Measurements from ENCODE around the gene LMO2.

The LMO2 gene

GRCh38 chr11:33885338-33886005 is 6.4 kb downstream of the LMO2 start:
- no peak for DNase-seq

DNA sequence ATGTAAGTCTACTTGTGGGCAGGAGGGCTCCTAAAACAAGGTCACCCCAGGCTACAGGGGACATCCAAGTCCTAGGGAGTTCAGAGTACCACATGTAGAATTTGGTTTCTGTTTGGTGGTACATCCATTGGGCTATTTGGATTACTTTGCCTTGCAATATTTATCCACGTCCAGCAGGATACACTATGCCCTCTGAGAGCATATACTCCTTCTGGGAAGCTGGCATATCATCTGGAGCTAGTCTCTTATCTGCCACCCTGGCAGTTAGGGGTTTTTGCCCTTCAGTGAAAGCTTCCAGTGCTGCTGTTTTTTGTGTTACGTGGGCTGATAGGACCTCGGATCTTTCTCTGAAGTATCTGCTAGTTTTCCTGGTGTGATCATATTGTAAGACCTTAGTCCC is 7.3 kb downstream of the LMO2 start:
- no peak for DNase-seq

GRCh38 chr11:33884035-33884434 is 7.8 kb downstream of the LMO2 start:
- no peak for DNase-seq

DNA sequence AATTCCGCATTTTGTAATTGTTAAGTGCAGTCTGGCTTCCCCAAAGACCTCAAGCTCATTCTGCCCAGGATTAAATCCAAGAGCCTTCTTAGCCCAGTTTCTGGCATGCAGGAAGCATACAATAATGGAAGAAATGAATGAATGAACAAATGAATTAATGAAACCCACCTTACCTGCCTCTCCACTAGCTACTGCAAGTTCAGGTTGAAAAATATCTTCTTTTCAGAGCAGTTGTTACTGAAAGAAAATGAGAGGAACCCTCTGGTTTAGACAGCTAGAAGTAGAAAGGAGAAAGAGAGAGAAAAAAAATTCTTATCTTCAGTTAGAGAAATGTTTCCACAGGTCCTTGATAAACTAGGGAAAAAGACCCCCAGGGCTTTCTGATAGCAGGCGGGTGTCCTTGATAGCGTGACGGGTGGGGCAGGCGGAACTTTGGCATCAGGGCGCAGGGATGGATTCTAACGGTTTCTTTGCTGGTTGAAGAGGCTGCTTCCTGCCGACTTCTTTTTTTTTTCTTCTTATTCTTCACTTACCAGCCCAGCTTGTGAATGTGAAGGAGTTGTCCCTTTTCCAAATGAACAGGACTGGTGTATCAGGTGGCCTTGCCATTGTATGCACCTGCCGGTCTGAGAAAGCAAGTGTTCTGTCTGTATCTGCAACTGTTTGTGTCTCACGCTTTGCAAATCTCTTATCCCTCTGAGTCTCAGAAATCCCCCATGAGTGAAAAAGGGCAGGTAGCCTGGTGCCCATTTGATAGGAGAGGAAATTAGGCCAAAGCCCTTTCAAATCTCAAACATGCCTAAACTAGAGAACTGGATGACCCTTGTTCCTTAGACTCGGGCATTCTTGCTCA is 10.0 kb downstream of the LMO2 start:
- DNase-seq, result no peak

- no peak for DNase-seq
Measured at GRCh38 chr11:33880979-33881378, 10.9 kb downstream of the LMO2 start.

DNA sequence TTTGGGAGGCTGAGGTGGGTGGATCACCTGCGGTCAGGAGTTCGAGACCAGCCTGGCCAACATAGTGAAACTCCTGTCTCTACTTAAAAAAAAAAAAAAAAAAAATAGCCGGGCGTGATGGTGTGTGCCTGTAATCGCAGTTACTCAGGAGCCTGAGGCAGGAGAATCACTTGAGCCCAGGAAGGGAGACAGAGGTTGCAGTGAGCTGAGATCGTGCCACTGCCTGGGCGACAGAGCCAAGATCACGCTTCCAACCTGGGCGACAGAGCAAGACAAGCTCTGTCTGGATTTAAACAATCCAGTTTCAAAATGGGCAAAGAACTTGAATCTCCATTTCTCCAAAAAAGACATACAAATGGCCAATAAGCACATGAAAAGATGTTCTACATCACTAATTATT is 12.5 kb downstream of the LMO2 start:
- no peak for DNase-seq

DNA sequence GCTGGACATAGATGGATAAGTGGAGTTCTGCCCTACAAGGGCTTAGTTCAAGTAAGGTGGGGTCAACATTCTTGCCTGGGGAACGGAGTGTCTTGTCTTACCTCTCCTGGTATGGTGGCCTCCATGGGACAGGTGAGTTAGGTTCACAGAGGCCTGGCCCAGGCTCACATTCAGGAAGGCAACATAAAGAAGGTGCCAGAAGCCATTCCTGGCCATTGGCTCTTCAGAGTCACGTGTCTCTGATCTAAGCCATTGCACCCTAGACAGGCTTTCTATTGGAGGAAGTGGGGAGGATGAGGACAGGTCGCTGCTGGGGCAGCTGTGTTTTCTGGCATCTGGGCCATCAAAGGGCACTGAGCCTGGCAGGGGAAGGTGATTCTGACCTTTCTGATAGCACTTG is 14.8 kb downstream of the LMO2 start:
- DNase-seq, result peak; percentile 92 to 95

DNA sequence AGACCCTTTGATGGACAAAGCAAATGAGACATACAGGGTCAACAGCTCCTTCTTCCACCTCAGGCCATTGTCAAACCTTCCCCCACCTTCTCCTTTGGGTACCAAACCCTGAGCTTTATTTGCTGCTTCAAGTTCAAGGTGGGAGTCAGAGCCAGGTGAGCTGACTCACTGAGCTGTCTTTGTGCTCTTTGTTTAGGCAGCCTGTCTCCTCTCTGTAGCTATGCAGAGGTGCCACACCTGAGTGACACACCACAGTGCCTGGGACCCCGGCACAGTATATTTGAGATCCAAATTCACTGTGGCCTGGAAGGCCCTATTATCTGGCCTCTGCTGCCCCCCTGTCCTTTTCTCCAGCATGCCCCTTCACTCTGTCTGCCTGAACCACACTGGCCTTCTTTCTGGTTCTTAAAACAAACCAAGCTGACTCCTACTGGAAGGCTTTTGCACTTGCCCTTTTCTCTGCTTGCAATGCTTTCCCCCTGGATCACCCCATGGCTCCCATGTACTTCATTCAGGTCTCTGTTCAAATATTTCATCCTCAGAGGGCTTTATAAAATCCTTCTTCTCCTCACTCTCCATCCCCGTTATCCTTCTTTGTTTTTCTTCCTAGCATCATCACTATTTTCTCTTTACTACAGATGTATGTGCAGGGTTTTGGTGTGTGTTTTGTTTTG is 16.1 kb downstream of the LMO2 start:
- DNase-seq, result peak in 1 of 2 experiments; percentile 28

- no peak for DNase-seq
Measured at GRCh38 chr11:33874910-33875490, 16.9 kb downstream of the LMO2 start.

DNA sequence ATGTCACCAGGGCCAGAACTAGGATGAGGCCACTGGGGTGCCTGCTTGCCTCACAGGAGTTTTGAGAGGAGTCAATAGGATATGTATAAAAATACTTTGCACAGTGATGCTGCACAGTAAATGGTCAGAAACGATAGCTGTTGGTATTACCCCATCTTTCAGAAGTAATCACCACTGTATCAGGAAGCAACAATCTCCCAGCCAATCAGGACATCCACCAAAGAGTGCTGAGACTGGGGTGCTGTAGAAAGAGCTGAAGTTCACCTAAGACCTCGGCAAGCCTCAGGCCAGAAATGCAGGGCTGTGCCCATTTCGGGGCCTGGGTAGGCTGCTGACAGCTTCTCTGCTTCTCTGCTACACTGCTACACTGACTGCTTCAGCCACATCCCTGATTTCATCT is 17.4 kb downstream of the LMO2 start:
- no peak for DNase-seq

DNA sequence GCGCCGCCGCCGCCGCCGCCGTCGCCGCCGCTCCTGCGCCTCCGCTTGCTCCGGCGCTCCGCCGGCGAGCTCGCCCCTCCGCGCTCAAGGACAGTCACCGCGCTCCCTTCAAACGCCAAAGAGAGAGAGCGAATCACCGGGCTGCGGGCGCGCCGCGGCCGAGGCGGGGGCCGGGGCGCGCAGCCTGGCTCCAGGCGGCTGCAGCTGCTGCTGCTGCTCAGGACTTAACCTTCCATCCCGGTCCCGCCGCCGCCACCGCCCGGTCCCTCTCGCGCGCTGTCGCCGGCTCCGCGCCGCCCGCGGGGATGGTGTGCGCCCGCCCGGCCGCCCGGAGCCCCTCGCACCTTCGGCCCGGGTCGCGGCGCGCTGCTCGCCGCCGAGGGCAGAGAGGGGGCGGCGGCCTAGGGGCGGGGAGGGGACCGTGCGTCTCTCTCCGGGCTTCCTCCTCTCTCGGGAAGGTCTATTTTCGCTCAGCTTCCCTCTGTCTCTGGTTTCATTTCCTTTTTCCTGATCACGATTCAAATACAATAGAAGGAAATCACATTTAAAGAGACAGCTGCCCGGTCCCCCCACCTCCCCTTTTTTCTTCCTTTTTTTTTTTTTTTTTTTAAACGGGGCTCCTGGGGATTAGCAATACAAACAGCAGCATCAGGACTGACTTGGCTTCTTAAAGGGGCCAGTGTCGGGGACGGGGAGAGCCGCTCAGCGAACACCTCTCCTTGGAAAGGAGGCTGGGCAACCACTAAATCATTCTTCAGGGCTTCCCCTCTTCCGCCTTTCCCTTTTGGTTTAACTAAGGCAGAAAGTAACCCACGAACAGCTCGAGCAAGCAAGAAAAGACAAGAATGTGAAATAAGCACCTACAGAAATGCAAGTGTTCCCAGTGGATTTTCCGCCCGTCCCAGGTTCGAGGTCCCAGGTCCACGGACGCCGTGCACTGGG is 22.1 kb downstream of the LMO2 start:
- DNase-seq, result peak; percentile 78 to 90

- DNase-seq, result peak in 1 of 2 experiments; percentile 76
Measured at GRCh38 chr11:33868647-33869461, 23.0 kb downstream of the LMO2 start.

DNA sequence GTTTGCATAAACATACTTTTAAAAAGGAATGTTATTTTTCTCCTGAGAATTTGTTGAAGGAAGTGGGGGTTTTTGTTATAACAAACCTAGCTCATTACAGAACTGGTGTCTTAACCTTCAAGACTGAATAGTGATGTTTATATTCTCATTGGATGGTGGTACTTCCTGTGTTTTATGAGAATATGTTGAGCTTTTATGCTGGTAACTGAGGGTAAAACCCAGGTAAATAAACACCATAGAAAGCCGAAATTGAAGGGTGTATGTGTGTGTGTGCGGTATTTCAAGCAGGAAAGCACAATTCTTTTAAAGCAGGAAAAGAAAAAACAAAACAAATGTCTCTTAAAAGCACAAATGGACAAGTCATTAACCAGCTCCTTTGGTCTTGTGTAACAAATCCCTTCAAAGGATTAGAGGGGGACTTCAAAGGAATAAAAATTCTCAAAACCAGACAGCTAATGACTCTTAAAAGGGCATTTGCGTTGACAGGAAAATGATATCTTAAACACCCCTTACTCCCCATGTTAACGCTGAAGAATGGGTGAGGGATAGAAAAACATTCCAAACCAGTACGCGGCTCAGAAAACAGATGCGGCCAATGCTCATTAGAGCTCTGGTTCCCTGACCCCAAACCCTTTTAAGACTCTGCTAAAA is 23.8 kb downstream of the LMO2 start:
- peak; percentile 30 to 59 for DNase-seq

DNA sequence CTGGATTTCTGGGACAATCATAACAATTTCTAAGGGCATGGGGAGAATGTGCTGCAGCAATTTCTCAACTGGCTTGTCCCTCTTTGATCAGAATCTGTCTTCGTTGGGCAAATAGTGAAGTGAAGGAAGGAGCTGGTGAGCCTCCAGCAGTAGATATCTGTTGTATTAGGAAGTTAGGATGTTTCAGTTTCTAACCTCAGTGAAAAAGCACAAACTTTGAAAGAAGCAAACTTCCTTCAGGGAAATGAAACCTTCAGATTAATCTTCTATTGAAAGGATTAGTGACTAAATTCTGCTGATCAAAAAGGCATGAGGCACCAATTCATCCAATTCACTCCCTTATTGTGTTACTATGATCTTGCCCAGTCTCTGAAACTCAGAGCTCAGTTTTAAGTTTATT is 24.3 kb downstream of the LMO2 start:
- no peak for DNase-seq

DNA sequence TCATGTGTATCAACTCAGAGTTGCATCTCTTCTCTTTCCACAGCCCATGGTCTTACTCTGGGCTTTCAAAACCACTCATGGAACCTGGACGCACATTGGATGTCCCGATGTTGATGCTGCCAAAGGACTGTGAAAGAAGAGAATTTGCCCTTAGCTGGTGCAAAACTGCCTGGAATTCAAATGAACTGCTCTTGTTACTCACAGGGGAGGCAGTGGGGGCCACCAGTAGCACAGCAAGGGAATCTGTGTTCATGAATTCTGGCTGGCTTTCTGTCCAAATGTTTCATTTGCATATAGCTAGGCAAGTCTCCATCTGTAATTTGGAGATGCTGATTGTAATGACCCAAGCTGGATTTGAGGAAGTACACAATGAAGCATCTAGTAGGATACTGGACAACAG is 24.9 kb downstream of the LMO2 start:
- peak; percentile 28 to 50 for DNase-seq

- DNase-seq, result no peak
Measured at GRCh38 chr11:33864479-33864878, 27.4 kb downstream of the LMO2 start.

DNA sequence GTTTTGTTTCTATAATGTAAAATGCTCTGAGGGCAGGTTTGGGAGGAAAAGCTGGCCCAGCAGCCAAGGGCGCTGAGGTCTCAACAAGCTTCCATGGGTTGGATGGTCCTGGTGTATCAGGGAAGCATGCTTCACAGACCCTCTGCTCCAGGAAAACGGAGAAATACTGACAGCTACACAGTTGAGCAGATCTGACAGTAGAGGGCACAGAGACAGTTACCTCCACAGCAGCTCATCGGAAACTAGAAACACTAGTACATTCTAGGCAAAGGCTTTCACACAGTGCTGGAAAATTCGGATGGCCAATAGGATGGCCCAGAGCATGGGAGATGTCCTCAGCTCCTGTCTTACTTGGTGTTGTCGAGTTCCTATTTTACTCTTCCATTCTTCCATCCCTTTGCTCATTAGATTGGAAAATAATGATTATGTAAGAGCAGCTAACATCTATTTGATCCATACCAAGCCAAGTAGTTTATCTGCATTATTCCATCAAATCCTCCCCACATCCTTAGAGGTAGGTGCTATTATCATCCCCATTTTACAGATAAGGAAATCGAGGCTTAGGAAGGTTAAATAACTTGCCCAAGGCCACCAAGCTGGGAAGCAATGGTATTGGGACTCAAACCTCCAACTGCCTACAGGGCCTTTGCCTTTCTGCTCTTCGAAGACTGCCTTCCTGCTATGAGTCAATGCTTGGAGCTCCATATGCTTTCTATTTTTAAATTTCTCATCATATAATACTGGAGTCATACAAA is 28.3 kb downstream of the LMO2 start:
- no peak for DNase-seq

DNA sequence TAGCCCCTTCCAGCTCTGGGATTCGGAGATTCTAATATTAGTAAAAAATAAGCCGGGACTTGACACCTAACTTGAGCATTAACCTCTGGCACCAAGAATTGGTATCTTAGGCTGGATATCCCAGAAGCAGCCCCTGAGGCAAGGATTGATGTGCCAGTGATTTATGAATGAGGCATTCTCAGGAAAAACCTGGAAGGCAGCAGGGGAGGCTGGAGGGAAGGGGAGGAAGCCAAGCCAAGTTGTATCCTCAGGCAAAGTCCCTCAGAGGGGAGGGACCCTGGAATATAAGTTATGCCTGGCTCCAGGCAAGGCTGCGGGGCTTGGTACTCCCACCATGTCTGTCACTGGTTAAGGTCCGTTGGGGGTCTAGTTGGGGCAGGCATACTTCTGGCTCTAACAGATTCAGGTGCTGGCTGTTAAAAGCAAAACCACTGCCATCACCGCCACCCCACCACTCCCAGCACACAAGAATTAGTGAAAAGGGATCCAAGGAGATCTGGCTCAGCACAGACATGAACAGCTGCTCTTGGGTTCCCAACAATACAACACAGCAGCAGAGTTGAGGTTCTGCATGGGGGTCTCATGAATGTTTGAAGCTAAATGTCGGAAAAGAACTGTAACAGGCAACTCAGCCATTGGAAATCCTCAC is 29.8 kb downstream of the LMO2 start:
- DNase-seq, result no peak

DNA sequence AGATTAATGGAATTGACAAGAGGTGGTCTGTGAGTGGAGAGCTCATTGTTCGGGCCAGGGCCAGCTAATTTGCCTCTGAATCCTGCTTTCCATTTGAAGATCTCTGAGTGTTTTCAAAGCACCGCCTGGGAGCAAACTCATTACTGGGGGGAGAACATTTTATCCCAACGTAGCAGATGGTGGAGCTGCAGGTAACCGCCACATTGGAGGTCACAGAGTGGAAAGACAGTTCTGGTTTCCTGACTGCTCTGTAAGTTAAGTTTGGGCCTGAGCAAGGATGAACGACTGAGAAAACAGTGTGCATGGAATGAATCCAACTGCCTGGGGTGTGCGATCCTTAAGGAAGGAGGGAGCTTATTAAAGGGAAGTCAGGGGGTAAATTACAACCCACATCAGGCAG is 30.5 kb downstream of the LMO2 start:
- DNase-seq, result no peak

DNA sequence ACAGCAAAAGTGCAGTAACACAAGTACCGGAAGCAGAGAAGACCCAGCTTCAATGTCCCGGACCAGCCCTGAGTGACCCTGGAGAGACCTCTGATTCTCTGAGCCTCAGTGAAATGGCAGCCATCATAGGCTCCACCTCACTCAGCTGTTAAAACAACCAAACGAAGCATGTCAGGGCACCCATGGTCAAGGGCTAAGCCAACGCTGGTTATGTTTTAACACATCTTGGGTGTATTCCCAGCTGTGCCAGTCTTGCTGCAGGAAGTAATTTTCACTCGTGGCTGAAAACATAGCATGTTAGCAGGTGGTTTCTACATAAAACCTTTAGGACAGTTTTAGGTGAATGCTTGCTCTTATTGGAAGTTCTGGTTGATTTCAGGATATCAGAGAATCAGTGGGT is 30.9 kb downstream of the LMO2 start:
- no peak for DNase-seq
